Stimulated activated naive B cell treated with anti-CD40 and anti-IgM and Interleukin-4, amounts not matched to agents 10 μg/mL and 1 μg/mL and 100 μg/mL, for 72 hours (primary cell): ENCODE measurements around the gene LRRC51.

Source experiments
- ATAC-seq, 2 donors: fragments of 150-1000 bp; cut with Tn5 transposase; replicated peaks; 2 replicates each; pipeline ENCODE4 v1.10.0; 2021; ENCODE audit warnings: moderate library complexity in 1 of 2
- DNase-seq: peaks from one replicate; pipeline ENCODE4 v3.0.0; 2021
- H3K27ac Mint-ChIP-seq: one replicate; pipeline ENCODE4 v1.8.0; 2022; ENCODE audit warnings: mild to moderate bottlenecking, mixed read lengths
- H3K27me3 Mint-ChIP-seq, 2 donors: one replicate each; pipeline ENCODE4 v1.8.0; 2022; ENCODE audit warnings: mixed read lengths in 2 of 2
- H3K36me3 Mint-ChIP-seq, 2 donors: one replicate each; pipeline ENCODE4 v1.8.0; 2022; ENCODE audit warnings: mixed read lengths in 2 of 2, mild to moderate bottlenecking in 1 of 2
- H3K4me1 Mint-ChIP-seq, 2 donors: one replicate each; pipeline ENCODE4 v1.8.0; 2022; ENCODE audit warnings: mixed read lengths in 2 of 2, mild to moderate bottlenecking in 1 of 2
- H3K4me3 Mint-ChIP-seq, 2 donors: one replicate each; pipeline ENCODE4 v1.8.0; 2022; ENCODE audit warnings: mild to moderate bottlenecking in 2 of 2, mixed read lengths in 2 of 2, moderate library complexity in 1 of 2
- H3K9me3 Mint-ChIP-seq, 2 donors: one replicate each; pipeline ENCODE4 v1.8.0; 2022; ENCODE audit warnings: mixed read lengths in 2 of 2, mild to moderate bottlenecking in 1 of 2

Gene LRRC51

GRCh38 chr11:72105888-72106287 lies 25.2 kb downstream of the LRRC51 start, which contains the start of gene TOMT:
Gene TOMT (plus strand): TSS chr11:72105924. CDS start chr11:72105952, 28 bp downstream.
- ATAC-seq, result no peak
- H3K4me3 Mint-ChIP-seq, result no peak within 1 kb of the TSS
- H3K27ac Mint-ChIP-seq, result peak within 1 kb of the TSS; percentile 68
- DNase-seq, result no peak
- peaks cover 4 to 8% of the 10 kb centered on the region in 2 donors for H3K9me3 Mint-ChIP-seq
- H3K27me3 Mint-ChIP-seq, result no peaks in the 10 kb centered on the region
- peaks cover 50 to 65% of the 10 kb centered on the region in 2 donors for H3K36me3 Mint-ChIP-seq
- peaks cover 27 to 30% of the 10 kb centered on the region in 2 donors for H3K4me1 Mint-ChIP-seq

- Mint-ChIP-seq H3K9me3 (no peaks in the 10 kb centered on the region), H3K27ac (peak overlapping the region; percentile 99), H3K27me3 (peaks cover 2 to 9% of the 10 kb centered on the region in 2 donors), H3K4me3 (peak overlapping the region; percentile 88 to 96), H3K4me1 (peaks cover 16 to 17% of the 10 kb centered on the region in 2 donors), H3K36me3 (peaks cover 16 to 22% of the 10 kb centered on the region in 2 donors)
- ATAC-seq (peak; percentile 5 to 6), DNase-seq (no peak)
These were observed 30.9 kb downstream of the LRRC51 start for GRCh38 chr11:72111300-72112142.

- ATAC-seq (peak; percentile 92), DNase-seq (peak; percentile 98)
- Mint-ChIP-seq H3K27me3 (peaks cover 8 to 15% of the 10 kb centered on the region in 2 donors), H3K4me1 (peaks cover 16 to 17% of the 10 kb centered on the region in 2 donors), H3K9me3 (no peaks in the 10 kb centered on the region), H3K4me3 (peak within 1 kb of the TSS; percentile 88 to 96), H3K36me3 (peaks cover 14 to 18% of the 10 kb centered on the region in 2 donors), H3K27ac (peak within 1 kb of the TSS; percentile 99)
These were observed 31.7 kb downstream of the LRRC51 start, which contains the start of gene ANAPC15 for GRCh38 chr11:72112143-72112977. Gene ANAPC15 (minus strand): TSS chr11:72112695. CDS start chr11:72111276, 1,419 bp downstream.

GRCh38 chr11:72112978-72113808 lies 32.5 kb downstream of the LRRC51 start:
- peaks cover 9 to 15% of the 10 kb centered on the region in 2 donors for H3K27me3 Mint-ChIP-seq
- H3K9me3 Mint-ChIP-seq, result no peaks in the 10 kb centered on the region
- peak overlapping the region; percentile 88 to 96 for H3K4me3 Mint-ChIP-seq
- H3K27ac Mint-ChIP-seq, result peak overlapping the region; percentile 99
- peaks cover 10 to 11% of the 10 kb centered on the region in 2 donors for H3K36me3 Mint-ChIP-seq
- no peak for ATAC-seq
- H3K4me1 Mint-ChIP-seq, result peaks cover 16 to 17% of the 10 kb centered on the region in 2 donors
- DNase-seq, result no peak

- H3K4me1 Mint-ChIP-seq, result peaks cover 16 to 17% of the 10 kb centered on the region in 2 donors
- no peak for ATAC-seq
- peak overlapping the region; percentile 3 for H3K27ac Mint-ChIP-seq
- no peaks in the 10 kb centered on the region for H3K9me3 Mint-ChIP-seq
- peaks cover 15 to 18% of the 10 kb centered on the region in 2 donors for H3K27me3 Mint-ChIP-seq
- peaks cover 5 to 6% of the 10 kb centered on the region in 2 donors for H3K36me3 Mint-ChIP-seq
- DNase-seq, result no peak
- no peak overlapping the region for H3K4me3 Mint-ChIP-seq
These were observed 33.9 kb downstream of the LRRC51 start for GRCh38 chr11:72114570-72114969.

- no peak for ATAC-seq
- H3K4me1 Mint-ChIP-seq, result peaks cover 10 to 14% of the 10 kb centered on the region in 2 donors
- no peak overlapping the region for H3K27ac Mint-ChIP-seq
- H3K36me3 Mint-ChIP-seq, result peaks cover 0 to 2% of the 10 kb centered on the region in 2 donors
- no peak for DNase-seq
- H3K27me3 Mint-ChIP-seq, result peaks cover 21 to 24% of the 10 kb centered on the region in 2 donors
- no peaks in the 10 kb centered on the region for H3K9me3 Mint-ChIP-seq
- no peak overlapping the region for H3K4me3 Mint-ChIP-seq
These were observed 35.5 kb downstream of the LRRC51 start for GRCh38 chr11:72116019-72116755.

- Mint-ChIP-seq H3K27me3 (peaks cover 25 to 31% of the 10 kb centered on the region in 2 donors), H3K9me3 (no peaks in the 10 kb centered on the region), H3K36me3 (peaks cover 0 to under 1% of the 10 kb centered on the region in 2 donors), H3K4me3 (no peak overlapping the region), H3K27ac (no peak overlapping the region), H3K4me1 (no peaks in the 10 kb centered on the region)
- ATAC-seq (no peak), DNase-seq (no peak)
These were observed 38.5 kb downstream of the LRRC51 start for GRCh38 chr11:72119198-72119597.

GRCh38 chr11:72120930-72121329 lies 40.3 kb downstream of the LRRC51 start:
- DNase-seq, result no peak
- Mint-ChIP-seq H3K4me1 (no peaks in the 10 kb centered on the region), H3K4me3 (no peak overlapping the region), H3K27me3 (peaks cover 26 to 37% of the 10 kb centered on the region in 2 donors), H3K36me3 (peaks cover 0 to 3% of the 10 kb centered on the region in 2 donors), H3K9me3 (peaks cover 0 to 4% of the 10 kb centered on the region in 2 donors), H3K27ac (no peak overlapping the region)
- no peak for ATAC-seq

GRCh38 chr11:72122607-72123006 lies 42.0 kb downstream of the LRRC51 start:
- Mint-ChIP-seq H3K4me3 (no peak overlapping the region), H3K4me1 (no peaks in the 10 kb centered on the region), H3K27me3 (peaks cover 16 to 29% of the 10 kb centered on the region in 2 donors)

GRCh38 chr11:72123117-72123653 lies 42.5 kb downstream of the LRRC51 start:
- H3K27ac Mint-ChIP-seq, result no peak overlapping the region
- DNase-seq, result no peak
- H3K27me3 Mint-ChIP-seq, result peaks cover 16 to 28% of the 10 kb centered on the region in 2 donors
- H3K4me1 Mint-ChIP-seq, result no peaks in the 10 kb centered on the region
- peaks cover 4 to 7% of the 10 kb centered on the region in 2 donors for H3K9me3 Mint-ChIP-seq
- no peak overlapping the region for H3K4me3 Mint-ChIP-seq
- H3K36me3 Mint-ChIP-seq, result peaks cover 0 to 3% of the 10 kb centered on the region in 2 donors
- no peak for ATAC-seq

More at GRCh38 chr11:72122607-72123006, 42.0 kb downstream of the LRRC51 start:
- ATAC-seq (no peak), DNase-seq (no peak)
- Mint-ChIP-seq H3K27ac (no peak overlapping the region), H3K36me3 (peaks cover 0 to 3% of the 10 kb centered on the region in 2 donors), H3K9me3 (peaks cover 4 to 5% of the 10 kb centered on the region in 2 donors)

GRCh38 chr11:72124046-72124445 lies 43.4 kb downstream of the LRRC51 start:
- ATAC-seq, result no peak
- Mint-ChIP-seq H3K4me1 (no peaks in the 10 kb centered on the region), H3K27me3 (peaks cover 24 to 27% of the 10 kb centered on the region in 2 donors)

GRCh38 chr11:72125956-72126355 lies 45.3 kb downstream of the LRRC51 start:
- Mint-ChIP-seq H3K36me3 (peaks cover 8 to 14% of the 10 kb centered on the region in 2 donors), H3K27ac (no peak overlapping the region), H3K4me3 (no peak overlapping the region), H3K27me3 (peaks cover 25 to 30% of the 10 kb centered on the region in 2 donors), H3K4me1 (no peaks in the 10 kb centered on the region), H3K9me3 (peaks cover 16 to 18% of the 10 kb centered on the region in 2 donors)
- DNase-seq (no peak), ATAC-seq (no peak)

More at GRCh38 chr11:72124046-72124445, 43.4 kb downstream of the LRRC51 start:
- peaks cover 12 to 13% of the 10 kb centered on the region in 2 donors for H3K9me3 Mint-ChIP-seq
- H3K27ac Mint-ChIP-seq, result no peak overlapping the region
- DNase-seq, result no peak
- H3K4me3 Mint-ChIP-seq, result no peak overlapping the region
- H3K36me3 Mint-ChIP-seq, result peaks cover 5 to 10% of the 10 kb centered on the region in 2 donors
